Ishikawa (cell line): ENCODE results near the gene PRMT7.

Source experiments
- EP300 ChIP-seq: IDR thresholded peaks from 2 replicates; pipeline ENCODE4 v1.6.1; 2012; ENCODE audit warnings: borderline replicate concordance
- FOXM1 ChIP-seq: IDR thresholded peaks from 2 replicates; pipeline ENCODE4 v1.6.1; 2012; ENCODE audit warnings: low read depth, borderline replicate concordance
- RAD21 ChIP-seq: IDR thresholded peaks from 2 replicates; pipeline ENCODE4 v1.6.1; 2012; ENCODE audit warnings: low read depth
- TEAD4 ChIP-seq: IDR thresholded peaks from 2 replicates; pipeline ENCODE4 v1.6.1; 2012

DNA sequence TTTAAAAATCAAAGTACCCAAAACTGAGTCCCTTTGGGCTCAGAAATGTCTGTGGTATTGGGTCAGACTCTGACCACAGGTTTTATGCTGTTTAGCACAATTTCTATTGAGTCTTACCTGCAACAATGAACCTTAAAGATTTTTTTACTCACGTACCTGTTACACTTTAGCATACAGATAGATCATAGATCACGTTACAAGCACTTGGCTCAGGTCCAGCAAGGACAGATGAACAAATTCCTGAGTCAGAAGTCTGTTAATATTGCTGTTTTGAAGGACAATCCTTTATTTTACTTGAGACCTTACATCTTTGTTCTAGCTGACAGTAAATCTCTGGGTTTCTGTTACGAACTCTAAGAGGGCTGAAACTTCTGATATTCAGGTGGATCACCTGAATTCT, 12.9 kb upstream of the PRMT7 start:
- TF ChIP-seq RAD21 (no peak), TEAD4 (no peak), FOXM1 (no peak), EP300 (no peak)
